ENCODE data around the gene APP.

Gene APP

GRCh38 chr21:25891596-25891995 is 279.0 kb downstream of the APP start:
- Histone ChIP-seq H3K4me3 (ENCODE audit: low read depth in 1 of 2, low read length in 2 of 2) (no peak overlapping the region), H3K27ac (ENCODE audit: low read length) (no peak overlapping the region), H3K9ac (ENCODE audit: low read depth, low read length) (no peak overlapping the region), H3K9me3 (ENCODE audit: insufficient read depth, low read length, severe bottlenecking) (no peaks in the 10 kb centered on the region), H3K4me1 (ENCODE audit: insufficient read depth, low read length) (peaks cover 10% of the 10 kb centered on the region), H3K36me3 (ENCODE audit: insufficient read depth, low read length) (no peaks in the 10 kb centered on the region), H4K20me1 (ENCODE audit: insufficient read depth, low read length) (no peaks in the 10 kb centered on the region), H3K4me2 (ENCODE audit: insufficient read depth, low read length) (no peak overlapping the region), H3K27me3 (ENCODE audit: insufficient read depth, low read length, poor library complexity) (no peaks in the 10 kb centered on the region), H3K79me2 (ENCODE audit: insufficient read depth, low read length) (no peaks in the 10 kb centered on the region), H2AFZ (ENCODE audit: low read depth, low read length) (no peak overlapping the region)
- no peak for TF ChIP-seq EZH2 (IDR thresholded peaks at IDR 0.05; ENCODE audit: borderline replicate concordance, low read depth, low read length, severe bottlenecking)
- TF ChIP-seq CTCF (IDR thresholded peaks at IDR 0.05; ENCODE audit: borderline replicate concordance, extremely low read depth, low read length, poor library complexity, severe bottlenecking): no peak
- DNase-seq: no peak
- ATAC-seq (ENCODE audit: insufficient read depth, low read depth): no peak

GRCh38 chr21:25890001-25890400 is 280.6 kb downstream of the APP start:
- ATAC-seq (ENCODE audit: insufficient read depth, low read depth) (no peak), DNase-seq (no peak)
- Histone ChIP-seq H3K4me1 (ENCODE audit: insufficient read depth, low read length) (no peaks in the 10 kb centered on the region), H3K4me3 (ENCODE audit: low read depth in 1 of 2, low read length in 2 of 2) (no peak overlapping the region), H2AFZ (ENCODE audit: low read depth, low read length) (no peak overlapping the region), H4K20me1 (ENCODE audit: insufficient read depth, low read length) (no peaks in the 10 kb centered on the region), H3K27ac (ENCODE audit: low read length) (no peak overlapping the region), H3K79me2 (ENCODE audit: insufficient read depth, low read length) (no peaks in the 10 kb centered on the region), H3K27me3 (ENCODE audit: insufficient read depth, low read length, poor library complexity) (no peaks in the 10 kb centered on the region), H3K9me3 (ENCODE audit: insufficient read depth, low read length, severe bottlenecking) (no peaks in the 10 kb centered on the region), H3K36me3 (ENCODE audit: insufficient read depth, low read length) (no peaks in the 10 kb centered on the region), H3K9ac (ENCODE audit: low read depth, low read length) (no peak overlapping the region), H3K4me2 (ENCODE audit: insufficient read depth, low read length) (no peak overlapping the region)
- no peak for TF ChIP-seq CTCF (IDR thresholded peaks at IDR 0.05; ENCODE audit: borderline replicate concordance, extremely low read depth, low read length, poor library complexity, severe bottlenecking)
- no peak for TF ChIP-seq EZH2 (IDR thresholded peaks at IDR 0.05; ENCODE audit: borderline replicate concordance, low read depth, low read length, severe bottlenecking)

GRCh38 chr21:25888711-25889110 is 281.9 kb downstream of the APP start:
- DNase-seq (no peak), ATAC-seq (ENCODE audit: insufficient read depth, low read depth) (no peak)
- Histone ChIP-seq H3K27ac (ENCODE audit: low read length) (no peak overlapping the region), H2AFZ (ENCODE audit: low read depth, low read length) (no peak overlapping the region), H3K36me3 (ENCODE audit: insufficient read depth, low read length) (no peaks in the 10 kb centered on the region), H4K20me1 (ENCODE audit: insufficient read depth, low read length) (no peaks in the 10 kb centered on the region), H3K9me3 (ENCODE audit: insufficient read depth, low read length, severe bottlenecking) (no peaks in the 10 kb centered on the region), H3K4me2 (ENCODE audit: insufficient read depth, low read length) (no peak overlapping the region), H3K9ac (ENCODE audit: low read depth, low read length) (no peak overlapping the region), H3K4me3 (ENCODE audit: low read depth in 1 of 2, low read length in 2 of 2) (no peak overlapping the region), H3K27me3 (ENCODE audit: insufficient read depth, low read length, poor library complexity) (no peaks in the 10 kb centered on the region), H3K79me2 (ENCODE audit: insufficient read depth, low read length) (no peaks in the 10 kb centered on the region), H3K4me1 (ENCODE audit: insufficient read depth, low read length) (no peaks in the 10 kb centered on the region)
- TF ChIP-seq EZH2 (IDR thresholded peaks at IDR 0.05; ENCODE audit: borderline replicate concordance, low read depth, low read length, severe bottlenecking) (no peak), CTCF (IDR thresholded peaks at IDR 0.05; ENCODE audit: borderline replicate concordance, extremely low read depth, low read length, poor library complexity, severe bottlenecking) (no peak)
